GM23248 (cell line): ENCODE measurements around the gene MTHFD1. TPM values are rescaled to one million over a fixed set of nuclear protein-coding genes. Genes with fewer than 3 reads are reported as not detected.
A peak's percentile ranks its signal among the peaks of the same experiment; 100 is the strongest.

Experiments
- DNase-seq: peaks from one replicate; pipeline ENCODE4 v3.0.0-alpha.2; 2015
- H2AFZ ChIP-seq: fragments of 200-600 bp; sonication (generic); 2 replicates; pipeline ENCODE4 v1.6.1; 2016; ENCODE audit warnings: antibody characterized with exemption
- H3F3A ChIP-seq: fragments of 200-600 bp; sonication (generic); 2 replicates; pipeline ENCODE4 v1.6.1; 2016; ENCODE audit warnings: mild to moderate bottlenecking, antibody characterized with exemption, mixed run types; ENCODE audit not compliant: insufficient read depth
- H3K27ac ChIP-seq: fragments of 200-600 bp; sonication (generic); 2 replicates; pipeline ENCODE4 v1.5.1; 2016; ENCODE audit warnings: mild to moderate bottlenecking
- H3K27me3 ChIP-seq: fragments of 200-600 bp; sonication (generic); replicated peaks from 2 replicates; pipeline ENCODE4 v1.6.1; 2016; ENCODE audit warnings: mild to moderate bottlenecking; ENCODE audit not compliant: insufficient read depth
- H3K36me3 ChIP-seq: fragments of 200-600 bp; sonication (generic); 2 replicates; pipeline ENCODE4 v1.6.1; 2016; ENCODE audit warnings: low read depth, mild to moderate bottlenecking
- H3K4me1 ChIP-seq: fragments of 200-600 bp; sonication (generic); 2 replicates; pipeline ENCODE4 v1.6.1; 2016; ENCODE audit warnings: mild to moderate bottlenecking; ENCODE audit not compliant: insufficient read depth
- H3K4me2 ChIP-seq: fragments of 200-600 bp; sonication (generic); one replicate; pipeline ENCODE4 v1.6.1; 2016; ENCODE audit warnings: mild to moderate bottlenecking; ENCODE audit not compliant: unreplicated experiment
- H3K4me3 ChIP-seq: fragments of 200-600 bp; sonication (generic); 2 replicates; pipeline ENCODE4 v1.5.1; 2016; ENCODE audit warnings: mild to moderate bottlenecking
- H3K79me2 ChIP-seq: fragments of 200-600 bp; sonication (generic); 2 replicates; pipeline ENCODE4 v1.6.1; 2016; ENCODE audit warnings: mild to moderate bottlenecking; ENCODE audit not compliant: insufficient read depth
- H3K9ac ChIP-seq: fragments of 200-600 bp; sonication (generic); 2 replicates; pipeline ENCODE4 v1.6.1; 2016; ENCODE audit warnings: mild to moderate bottlenecking
- H3K9me2 ChIP-seq: fragments of 200-600 bp; sonication (generic); 2 replicates; pipeline ENCODE4 v1.6.1; 2016; ENCODE audit warnings: mixed run types, mild to moderate bottlenecking, moderate library complexity; ENCODE audit not compliant: insufficient read depth
- H3K9me3 ChIP-seq: fragments of 200-600 bp; sonication (generic); one replicate; pipeline ENCODE4 v1.6.1; 2017; ENCODE audit warnings: low read depth
- H4K20me1 ChIP-seq: fragments of 200-600 bp; sonication (generic); 2 replicates; pipeline ENCODE4 v1.6.0; 2016; ENCODE audit not compliant: insufficient read depth
- EZH2 ChIP-seq: fragments of 200-600 bp; sonication (generic); IDR thresholded peaks from 2 replicates; pipeline ENCODE4 v1.6.1; 2018; ENCODE audit warnings: antibody characterized with exemption, mild to moderate bottlenecking; ENCODE audit not compliant: insufficient read depth, poor library complexity, severe bottlenecking
- EZH2phosphoT487 ChIP-seq: fragments of 200-600 bp; sonication (generic); IDR thresholded peaks from 2 replicates; pipeline ENCODE4 v1.6.1; 2018; ENCODE audit warnings: antibody characterized with exemption, moderate library complexity, mild to moderate bottlenecking, low read depth; ENCODE audit not compliant: insufficient read depth
- WGBS, 2 experiments: methylation state at CpG; one replicate each; pipeline ENCODE4 v1.1.6; 2015 to 2017; ENCODE audit warnings: low lambda C conversion rate in 2 of 2, low coverage in 1 of 2; ENCODE audit errors: missing lambda C conversion rate in 2 of 2; 5-methylcytosine and 5-hydroxymethylcytosine counted together
- in situ Hi-C: fragments of 300-500 bp; cut with MboI; formaldehyde crosslinking; loops from 2 replicates; pipeline ENCODE4 v1.15.0; 2020
- polyA plus RNA-seq: library from polyadenylated mRNA; unstranded; fragments of >200 nt; fragmentation: Nextera tagmentation; extraction: Ambion mirVana; gene quantifications from 2 replicates; pipeline ENCODE4 v1.2.1, GENCODE V29; 2016
- total RNA-seq: library from RNA; depleted of rRNA; stranded (reverse); fragments of >200 nt; shearing (Covaris generic); gene quantifications from 2 replicates; pipeline ENCODE4 v1.2.3, GENCODE V29; 2014

MTHFD1 gene
- total and polyA plus RNA-seq, 2 experiments from 2014 or later: 24.1 to 45.6 TPM

- H3K27me3 ChIP-seq: no peaks in the 10 kb centered on the region
- H3K79me2 ChIP-seq: no peaks in the 10 kb centered on the region
- H2AFZ ChIP-seq: no peak overlapping the region
- H3K9me3 ChIP-seq: no peaks in the 10 kb centered on the region
- peaks cover 20% of the 10 kb centered on the region; the same call in 1 of the 2 replicates for H3F3A ChIP-seq
- no peak for TF ChIP-seq EZH2
- H3K36me3 ChIP-seq: no peaks in the 10 kb centered on the region
- H3K4me1 ChIP-seq: no peaks in the 10 kb centered on the region
- H3K4me3 ChIP-seq: no peak overlapping the region
- no peak for DNase-seq
- no peak overlapping the region for H3K4me2 ChIP-seq
- in situ Hi-C loops: no loop called here
- no peak overlapping the region for H3K27ac ChIP-seq
- no peaks in the 10 kb centered on the region for H3K9me2 ChIP-seq
- no peak overlapping the region for H3K9ac ChIP-seq
- WGBS, 2 experiments: 88 to 89% methylated on average over 6 of the region's 6 CpGs
- H4K20me1 ChIP-seq: no peaks in the 10 kb centered on the region
These were observed 75.7 kb downstream of the MTHFD1 start for GRCh38 chr14:64463873-64464272.

- peak overlapping the region; percentile 49 for H3K9ac ChIP-seq
- H3K9me2 ChIP-seq: no peaks in the 10 kb centered on the region
- no peaks in the 10 kb centered on the region for H3K79me2 ChIP-seq
- peak overlapping the region; percentile 79 for H3K4me3 ChIP-seq
- H3K27ac ChIP-seq: no peak overlapping the region
- H3K4me1 ChIP-seq: no peaks in the 10 kb centered on the region
- 22 to 29% methylated on average over 6 of the region's 6 CpGs for WGBS, 2 experiments
- no peaks in the 10 kb centered on the region for H3K36me3 ChIP-seq
- peak overlapping the region; percentile 92 for H3K4me2 ChIP-seq
- H3K27me3 ChIP-seq: no peaks in the 10 kb centered on the region
- in situ Hi-C loops: no loop called here
- DNase-seq: no peak
- peak overlapping the region; percentile 79 for H2AFZ ChIP-seq
- TF ChIP-seq EZH2phosphoT487 (no peak), EZH2 (no peak)
- no peaks in the 10 kb centered on the region for H4K20me1 ChIP-seq
- no peaks in the 10 kb centered on the region for H3K9me3 ChIP-seq
- peaks cover 20% of the 10 kb centered on the region; the same call in 1 of the 2 replicates for H3F3A ChIP-seq
These were observed 76.5 kb downstream of the MTHFD1 start for GRCh38 chr14:64464651-64465050.

GRCh38 chr14:64465191-64465822 is 77.2 kb downstream of the MTHFD1 start, which contains the start of gene AKAP5:
Gene AKAP5, plus strand, starts transcription at chr14:64465499. Its CDS starts 2,896 bp downstream, at chr14:64468395.
- Histone ChIP-seq H3K9me3 (no peaks in the 10 kb centered on the region), H3K36me3 (no peaks in the 10 kb centered on the region), H3F3A (peaks cover 20% of the 10 kb centered on the region; the same call in 1 of the 2 replicates), H3K4me2 (peak within 1 kb of the TSS; percentile 92), H3K9me2 (no peaks in the 10 kb centered on the region), H2AFZ (peak within 1 kb of the TSS; percentile 79), H4K20me1 (no peaks in the 10 kb centered on the region), H3K9ac (peak within 1 kb of the TSS; percentile 49), H3K79me2 (no peaks in the 10 kb centered on the region), H3K27ac (no peak within 1 kb of the TSS), H3K4me1 (no peaks in the 10 kb centered on the region), H3K4me3 (peak within 1 kb of the TSS; percentile 79), H3K27me3 (no peaks in the 10 kb centered on the region)
- TF ChIP-seq EZH2: no peak
- TF ChIP-seq EZH2phosphoT487: no peak
- peak; percentile 48 for DNase-seq
- in situ Hi-C loops: no loop called here
- WGBS, 2 experiments: 1 to 2% methylated on average over 53 to 54 of the region's 74 CpGs

GRCh38 chr14:64465831-64466554 is 77.8 kb downstream of the MTHFD1 start:
- peak overlapping the region; percentile 49 for H3K9ac ChIP-seq
- H3K4me1 ChIP-seq: no peaks in the 10 kb centered on the region
- no peaks in the 10 kb centered on the region for H3K9me2 ChIP-seq
- H3K27ac ChIP-seq: no peak overlapping the region
- peaks cover 20% of the 10 kb centered on the region; the same call in 1 of the 2 replicates for H3F3A ChIP-seq
- TF ChIP-seq EZH2phosphoT487 (no peak), EZH2 (no peak)
- no peaks in the 10 kb centered on the region for H3K36me3 ChIP-seq
- WGBS, 2 experiments: 8 to 11% methylated on average over 15 of the region's 15 CpGs
- H3K79me2 ChIP-seq: no peaks in the 10 kb centered on the region
- H3K4me2 ChIP-seq: peak overlapping the region; percentile 92
- peak; percentile 79 for DNase-seq
- H3K9me3 ChIP-seq: no peaks in the 10 kb centered on the region
- no peaks in the 10 kb centered on the region for H3K27me3 ChIP-seq
- in situ Hi-C loops: no loop called here
- peak overlapping the region; percentile 79 for H2AFZ ChIP-seq
- H4K20me1 ChIP-seq: no peaks in the 10 kb centered on the region
- H3K4me3 ChIP-seq: peak overlapping the region; percentile 79
